ENCODE results near the gene OR7C2.

The OR7C2 gene

GRCh38 chr19:14941189-14941588, at the start of gene OR7C2:
OR7C2 (plus strand) TSS chr19:14941489; CDS start chr19:14941489, 0 bp downstream.
- no peak for TF ChIP-seq CTCF (IDR thresholded peaks at IDR 0.05; ENCODE audit: poor library complexity, severe bottlenecking)
- no peak for DNase-seq (ENCODE audit: low spot score)
- no peaks in the 10 kb centered on the region for H3K9me3 ChIP-seq (ENCODE audit: severe bottlenecking)
- no peak within 1 kb of the TSS for H3K4me3 ChIP-seq (ENCODE audit: severe bottlenecking)
- ATAC-seq (ENCODE audit: low read depth): no peak
- H3K4me1 ChIP-seq (ENCODE audit: insufficient read depth, poor library complexity, severe bottlenecking): no peaks in the 10 kb centered on the region
- no peaks in the 10 kb centered on the region for H3K36me3 ChIP-seq (ENCODE audit: low read depth)
- H3K27me3 ChIP-seq (ENCODE audit: insufficient read depth, poor library complexity, severe bottlenecking): no peaks in the 10 kb centered on the region
- H3K27ac ChIP-seq (ENCODE audit: poor library complexity, severe bottlenecking): no peak within 1 kb of the TSS

DNA sequence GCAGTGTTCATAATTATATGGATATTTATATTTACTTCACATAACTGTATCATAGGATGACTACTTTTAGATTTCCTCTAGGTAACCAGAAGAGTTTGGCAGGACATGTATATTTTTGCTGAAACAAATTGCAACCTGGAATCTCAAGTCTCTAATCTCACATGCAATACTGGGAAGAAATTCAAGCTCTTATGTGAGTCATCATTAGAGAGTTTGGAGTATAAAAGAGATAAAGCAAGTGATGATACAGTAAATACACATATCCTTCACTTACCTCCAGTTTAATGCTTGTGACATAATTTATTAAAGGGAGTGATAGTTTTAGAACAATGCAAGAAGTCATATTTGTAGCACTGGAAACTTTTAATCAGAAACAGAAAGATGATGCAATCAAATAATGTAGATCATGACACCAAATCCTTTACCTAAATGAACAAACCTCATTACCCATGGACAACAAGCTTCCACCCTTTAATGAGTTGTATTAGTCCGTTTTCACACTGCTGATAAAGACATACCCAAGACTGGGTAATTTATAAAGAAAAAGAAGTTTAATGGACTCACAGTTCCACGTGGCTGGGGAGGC, 39.5 kb upstream of the OR7C2 start:
- H3K36me3 ChIP-seq (ENCODE audit: low read depth): no peaks in the 10 kb centered on the region
- no peak overlapping the region for H3K4me3 ChIP-seq (ENCODE audit: severe bottlenecking)
- no peaks in the 10 kb centered on the region for H3K9me3 ChIP-seq (ENCODE audit: severe bottlenecking)
- H3K4me1 ChIP-seq (ENCODE audit: insufficient read depth, poor library complexity, severe bottlenecking): no peaks in the 10 kb centered on the region
- DNase-seq (ENCODE audit: low spot score) (no peak), ATAC-seq (ENCODE audit: low read depth) (no peak)
- TF ChIP-seq CTCF (IDR thresholded peaks at IDR 0.05; ENCODE audit: poor library complexity, severe bottlenecking): no peak
- H3K27ac ChIP-seq (ENCODE audit: poor library complexity, severe bottlenecking): no peak overlapping the region
- H3K27me3 ChIP-seq (ENCODE audit: insufficient read depth, poor library complexity, severe bottlenecking): no peaks in the 10 kb centered on the region

- no peak for TF ChIP-seq CTCF (IDR thresholded peaks at IDR 0.05; ENCODE audit: poor library complexity, severe bottlenecking)
- no peak overlapping the region for H3K27ac ChIP-seq (ENCODE audit: poor library complexity, severe bottlenecking)
- ATAC-seq (ENCODE audit: low read depth): no peak
- H3K9me3 ChIP-seq (ENCODE audit: severe bottlenecking): no peaks in the 10 kb centered on the region
- no peaks in the 10 kb centered on the region for H3K27me3 ChIP-seq (ENCODE audit: insufficient read depth, poor library complexity, severe bottlenecking)
- H3K36me3 ChIP-seq (ENCODE audit: low read depth): no peaks in the 10 kb centered on the region
- DNase-seq (ENCODE audit: low spot score): no peak
- H3K4me3 ChIP-seq (ENCODE audit: severe bottlenecking): no peak overlapping the region
- no peaks in the 10 kb centered on the region for H3K4me1 ChIP-seq (ENCODE audit: insufficient read depth, poor library complexity, severe bottlenecking)
These were observed 34.6 kb upstream of the OR7C2 start for GRCh38 chr19:14906711-14907110.

GRCh38 chr19:14915116-14915515, 26.2 kb upstream of the OR7C2 start:
- TF ChIP-seq CTCF (IDR thresholded peaks at IDR 0.05; ENCODE audit: poor library complexity, severe bottlenecking): no peak
- no peak overlapping the region for H3K4me3 ChIP-seq (ENCODE audit: severe bottlenecking)
- ATAC-seq (ENCODE audit: low read depth): no peak
- H3K36me3 ChIP-seq (ENCODE audit: low read depth): no peaks in the 10 kb centered on the region
- H3K9me3 ChIP-seq (ENCODE audit: severe bottlenecking): no peaks in the 10 kb centered on the region
- H3K27me3 ChIP-seq (ENCODE audit: insufficient read depth, poor library complexity, severe bottlenecking): no peaks in the 10 kb centered on the region
- H3K27ac ChIP-seq (ENCODE audit: poor library complexity, severe bottlenecking): no peak overlapping the region
- no peaks in the 10 kb centered on the region for H3K4me1 ChIP-seq (ENCODE audit: insufficient read depth, poor library complexity, severe bottlenecking)
- DNase-seq (ENCODE audit: low spot score): no peak

DNA sequence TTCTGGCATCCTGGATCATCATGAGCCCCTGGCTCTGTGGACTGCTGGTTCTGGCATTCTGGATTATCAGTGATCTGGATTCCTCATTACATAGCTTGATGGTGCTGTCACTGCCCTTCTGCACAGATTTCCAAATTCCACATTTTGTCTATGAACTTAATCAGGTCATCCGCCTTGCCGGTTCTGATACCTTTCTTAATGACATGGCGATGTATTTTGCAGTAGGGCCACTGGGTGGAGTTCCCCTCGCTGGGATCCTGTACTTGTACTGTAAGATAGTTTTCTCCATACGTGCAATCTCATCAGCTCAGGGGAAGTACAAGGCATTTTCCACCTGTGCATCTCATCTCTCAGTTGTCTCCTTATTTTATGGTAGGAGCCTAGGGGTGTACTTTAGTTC, 24.4 kb upstream of the OR7C2 start:
- no peak for DNase-seq (ENCODE audit: low spot score)
- TF ChIP-seq CTCF (IDR thresholded peaks at IDR 0.05; ENCODE audit: poor library complexity, severe bottlenecking): peak; percentile 21

More for the DNA sequence above, 24.4 kb upstream of the OR7C2 start:
- no peak overlapping the region for H3K4me3 ChIP-seq (ENCODE audit: severe bottlenecking)
- H3K27me3 ChIP-seq (ENCODE audit: insufficient read depth, poor library complexity, severe bottlenecking): no peaks in the 10 kb centered on the region
- no peaks in the 10 kb centered on the region for H3K4me1 ChIP-seq (ENCODE audit: insufficient read depth, poor library complexity, severe bottlenecking)
- no peaks in the 10 kb centered on the region for H3K36me3 ChIP-seq (ENCODE audit: low read depth)
- H3K27ac ChIP-seq (ENCODE audit: poor library complexity, severe bottlenecking): no peak overlapping the region
- H3K9me3 ChIP-seq (ENCODE audit: severe bottlenecking): no peaks in the 10 kb centered on the region
- ATAC-seq (ENCODE audit: low read depth): no peak
